ENCODE results near the gene PITPNC1.

Gene PITPNC1

DNA sequence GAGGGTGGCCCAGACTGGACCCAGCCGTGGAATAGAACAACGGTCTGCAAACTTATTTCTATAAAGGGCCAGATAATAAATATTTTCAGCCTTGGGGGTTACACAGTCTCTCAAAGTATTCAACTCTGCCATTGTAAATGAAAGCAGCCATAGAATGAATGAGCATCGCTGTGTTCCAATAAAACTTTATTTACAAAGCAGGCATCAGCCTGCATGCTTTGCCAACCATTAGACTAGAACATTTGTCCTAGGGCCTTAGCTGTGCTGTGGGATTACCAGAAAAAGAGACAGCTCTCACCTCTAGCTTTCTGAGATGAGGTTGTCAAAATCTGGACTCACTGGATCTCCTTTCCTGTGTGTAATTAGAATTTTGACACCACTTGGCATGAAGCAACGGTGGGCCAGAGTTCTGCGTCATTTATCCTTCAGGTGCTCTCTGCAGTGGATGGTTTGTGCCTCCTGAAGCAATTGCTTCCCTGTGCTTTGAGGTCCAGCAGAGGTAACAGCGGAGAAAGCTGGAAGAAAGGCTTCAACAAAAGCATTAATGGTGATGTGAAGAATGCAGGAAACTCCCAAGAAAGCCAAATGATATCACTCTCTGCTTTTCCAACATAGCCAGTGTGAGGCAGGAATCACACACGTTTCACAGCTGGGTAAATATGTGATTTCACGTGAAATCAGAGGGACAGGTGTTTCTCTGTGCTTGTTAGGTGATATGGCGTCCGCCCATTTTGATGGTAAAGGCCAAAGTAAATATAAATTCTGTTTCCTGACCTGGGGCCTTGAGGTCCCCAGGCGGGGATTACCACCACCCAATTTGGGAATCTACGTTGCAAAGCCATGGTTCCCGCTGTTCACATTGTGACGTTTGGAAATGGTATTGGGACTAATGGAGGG, 148.4 kb downstream of the PITPNC1 start:
- no peak for DNase-seq (ENCODE audit: low read depth)
- TF ChIP-seq, protein P1, sequence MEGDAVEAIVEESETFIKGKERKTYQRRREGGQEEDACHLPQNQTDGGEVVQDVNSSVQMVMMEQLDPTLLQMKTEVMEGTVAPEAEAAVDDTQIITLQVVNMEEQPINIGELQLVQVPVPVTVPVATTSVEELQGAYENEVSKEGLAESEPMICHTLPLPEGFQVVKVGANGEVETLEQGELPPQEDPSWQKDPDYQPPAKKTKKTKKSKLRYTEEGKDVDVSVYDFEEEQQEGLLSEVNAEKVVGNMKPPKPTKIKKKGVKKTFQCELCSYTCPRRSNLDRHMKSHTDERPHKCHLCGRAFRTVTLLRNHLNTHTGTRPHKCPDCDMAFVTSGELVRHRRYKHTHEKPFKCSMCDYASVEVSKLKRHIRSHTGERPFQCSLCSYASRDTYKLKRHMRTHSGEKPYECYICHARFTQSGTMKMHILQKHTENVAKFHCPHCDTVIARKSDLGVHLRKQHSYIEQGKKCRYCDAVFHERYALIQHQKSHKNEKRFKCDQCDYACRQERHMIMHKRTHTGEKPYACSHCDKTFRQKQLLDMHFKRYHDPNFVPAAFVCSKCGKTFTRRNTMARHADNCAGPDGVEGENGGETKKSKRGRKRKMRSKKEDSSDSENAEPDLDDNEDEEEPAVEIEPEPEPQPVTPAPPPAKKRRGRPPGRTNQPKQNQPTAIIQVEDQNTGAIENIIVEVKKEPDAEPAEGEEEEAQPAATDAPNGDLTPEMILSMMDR (IDR thresholded peaks at IDR 0.05; ENCODE audit: insufficient read depth, low read depth, low read length, missing control alignments), result no peak
- no peak overlapping the region for H3K4me3 ChIP-seq (ENCODE audit: low read depth, low read length)

DNA sequence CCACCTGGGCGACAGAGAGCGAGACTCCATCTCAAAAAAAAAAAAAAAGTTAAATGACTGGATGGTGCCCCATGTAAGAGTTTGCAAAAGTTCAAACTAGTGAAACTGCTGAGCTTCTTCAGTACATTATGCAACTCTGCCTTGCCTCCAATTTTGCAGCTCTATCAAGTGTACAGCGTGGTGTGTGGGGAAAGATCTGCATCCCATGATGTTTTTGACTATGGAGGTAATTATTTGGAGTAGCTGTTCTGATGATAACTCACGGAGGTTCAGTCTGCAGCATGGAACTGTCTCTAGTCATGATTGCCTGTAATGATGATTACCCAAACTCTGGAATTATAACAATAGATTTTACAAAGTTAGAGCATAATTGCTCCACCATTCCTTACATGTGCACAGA, 149.6 kb downstream of the PITPNC1 start:
- DNase-seq (ENCODE audit: low read depth), result no peak
- TF ChIP-seq, protein P1 (IDR thresholded peaks at IDR 0.05; ENCODE audit: insufficient read depth, low read depth, low read length, missing control alignments), result no peak
- no peak overlapping the region for H3K4me3 ChIP-seq (ENCODE audit: low read depth, low read length)

DNA sequence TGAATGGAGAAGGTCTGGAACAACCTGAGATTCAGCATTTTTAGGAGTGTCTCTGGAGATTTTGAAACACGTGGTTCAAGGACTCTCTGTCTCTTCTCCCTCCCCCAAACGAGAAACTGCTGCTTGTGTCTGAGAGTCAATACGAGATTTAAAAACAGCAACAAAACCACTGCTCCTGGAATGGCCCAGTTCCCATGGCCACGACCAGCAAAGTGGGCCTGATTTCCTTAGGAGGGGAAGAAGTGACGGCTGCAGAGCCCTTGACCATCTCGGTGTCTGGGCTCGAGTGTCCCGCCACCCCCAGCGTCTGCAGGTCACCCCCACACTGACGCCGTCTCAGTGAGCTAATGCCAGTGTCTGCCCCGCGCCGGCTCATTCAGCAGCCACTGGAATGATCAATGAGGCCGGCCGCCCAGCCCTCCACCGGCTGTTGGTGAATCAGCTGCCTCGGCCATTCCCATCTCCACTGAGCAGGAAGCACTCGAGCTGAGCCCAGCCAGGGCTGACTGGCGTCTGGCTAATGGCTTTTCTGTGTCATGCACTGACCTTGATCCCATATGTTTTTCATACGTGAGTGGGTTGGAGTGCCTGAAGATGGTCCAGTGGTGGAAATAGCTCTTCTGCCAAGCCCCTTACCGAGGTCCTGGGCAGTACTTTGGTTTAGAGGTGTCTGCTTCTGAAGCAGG, 151.8 kb downstream of the PITPNC1 start:
- DNase-seq (ENCODE audit: low read depth), result no peak
- TF ChIP-seq, protein P1 (IDR thresholded peaks at IDR 0.05; ENCODE audit: insufficient read depth, low read depth, low read length, missing control alignments), result no peak
- H3K4me3 ChIP-seq (ENCODE audit: low read depth, low read length), result no peak overlapping the region

DNA sequence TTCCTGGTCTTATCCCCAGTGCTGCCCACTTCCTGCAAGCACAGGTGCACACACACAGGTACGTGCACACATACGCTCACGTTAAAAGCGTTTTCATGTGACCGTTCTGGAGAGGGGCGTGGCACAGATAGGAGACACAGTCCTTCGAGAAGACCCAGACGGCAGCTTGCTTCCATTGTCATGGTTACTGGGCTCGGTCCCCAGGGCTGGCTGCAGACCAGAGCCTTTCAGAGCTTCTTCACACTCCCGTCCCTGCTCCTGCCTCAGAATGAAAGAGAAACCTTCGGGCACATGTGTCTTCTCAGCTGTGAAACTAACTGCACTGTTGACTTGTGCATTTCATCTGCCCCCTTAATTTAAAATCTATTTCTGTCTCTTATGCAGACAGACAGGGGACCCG, 154.2 kb downstream of the PITPNC1 start:
- H3K4me3 ChIP-seq (ENCODE audit: low read depth, low read length), result peak overlapping the region; percentile 39
- TF ChIP-seq, protein P1 (IDR thresholded peaks at IDR 0.05; ENCODE audit: insufficient read depth, low read depth, low read length, missing control alignments), result no peak
- peak; percentile 89 for DNase-seq (ENCODE audit: low read depth)

DNA sequence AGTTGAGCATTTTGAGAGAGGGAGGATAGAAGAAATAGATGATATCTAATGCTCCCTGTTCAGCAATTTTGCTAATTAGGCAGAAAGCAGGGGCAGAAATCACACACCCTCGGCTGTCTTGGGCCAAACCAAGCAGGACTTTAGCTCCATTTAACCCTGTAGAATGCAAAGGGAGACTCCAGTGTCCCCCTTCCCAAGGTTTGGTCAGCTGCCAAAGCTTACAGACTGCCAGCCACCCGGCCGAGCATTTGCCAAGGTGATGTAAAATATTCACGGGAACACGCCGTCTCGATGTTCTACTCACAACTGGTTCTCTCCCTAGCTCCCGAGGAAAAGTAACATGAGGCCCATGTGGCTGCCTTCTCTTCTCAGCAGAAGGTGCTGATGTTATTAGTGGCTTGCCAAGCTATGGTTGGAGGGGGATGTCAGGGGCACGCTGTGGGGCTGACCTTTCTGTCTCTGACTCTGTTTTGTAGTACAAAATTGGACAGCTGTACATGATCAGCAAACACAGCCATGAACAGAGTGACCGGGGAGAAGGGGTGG, 155.3 kb downstream of the PITPNC1 start:
- TF ChIP-seq, protein P1 (IDR thresholded peaks at IDR 0.05; ENCODE audit: insufficient read depth, low read depth, low read length, missing control alignments), result no peak
- no peak overlapping the region for H3K4me3 ChIP-seq (ENCODE audit: low read depth, low read length)
- no peak for DNase-seq (ENCODE audit: low read depth)

DNA sequence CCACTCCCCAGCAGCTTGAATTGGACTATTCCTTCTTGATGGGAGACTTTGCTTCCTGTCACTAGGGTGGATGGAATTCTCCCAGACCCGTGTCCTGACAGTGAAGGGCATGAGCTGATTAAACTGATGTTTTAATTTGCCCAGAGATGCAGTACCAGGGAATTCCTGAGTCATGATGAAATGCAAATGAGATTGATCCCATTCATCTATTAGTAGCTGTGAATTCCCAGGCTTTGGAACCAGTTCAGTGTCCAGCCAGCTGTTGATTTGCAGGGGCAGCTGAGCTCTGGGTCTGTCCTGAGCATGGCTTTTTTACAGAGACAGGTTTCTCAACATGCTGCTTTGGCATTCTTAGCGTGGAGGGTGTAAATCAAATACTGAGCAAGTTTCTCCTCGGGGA, 157.9 kb downstream of the PITPNC1 start:
- DNase-seq (ENCODE audit: low read depth), result no peak
- TF ChIP-seq, protein P1 (IDR thresholded peaks at IDR 0.05; ENCODE audit: insufficient read depth, low read depth, low read length, missing control alignments), result no peak
- H3K4me3 ChIP-seq (ENCODE audit: low read depth, low read length), result no peak overlapping the region
